ENCODE data around the gene CFDP1.

DNA sequence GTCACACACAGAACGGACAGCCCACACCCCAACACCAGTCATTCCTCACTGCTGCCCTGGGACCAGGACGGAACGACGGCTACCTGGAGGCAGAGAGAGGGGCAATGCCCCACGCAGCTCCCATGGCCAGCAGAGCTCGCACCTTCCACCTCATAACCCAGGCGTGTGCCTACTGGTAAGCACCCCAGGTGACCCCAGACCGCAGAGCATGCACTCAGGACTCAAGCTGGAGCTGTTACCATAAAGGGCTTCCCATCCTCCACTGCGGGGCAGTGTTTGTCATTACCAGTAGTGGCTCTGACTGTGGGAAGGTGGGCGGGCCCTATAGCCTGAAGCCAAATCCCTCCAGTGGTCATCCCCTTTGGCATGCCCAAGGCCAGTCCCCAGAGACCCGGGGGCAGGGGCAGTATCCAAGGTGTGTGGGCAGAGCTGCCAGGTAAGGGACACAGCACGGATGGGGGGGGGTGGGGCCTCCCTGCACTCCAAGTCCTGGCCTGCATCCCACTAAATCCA, 177.2 kb downstream of the CFDP1 start:
- TF ChIP-seq, protein P1, sequence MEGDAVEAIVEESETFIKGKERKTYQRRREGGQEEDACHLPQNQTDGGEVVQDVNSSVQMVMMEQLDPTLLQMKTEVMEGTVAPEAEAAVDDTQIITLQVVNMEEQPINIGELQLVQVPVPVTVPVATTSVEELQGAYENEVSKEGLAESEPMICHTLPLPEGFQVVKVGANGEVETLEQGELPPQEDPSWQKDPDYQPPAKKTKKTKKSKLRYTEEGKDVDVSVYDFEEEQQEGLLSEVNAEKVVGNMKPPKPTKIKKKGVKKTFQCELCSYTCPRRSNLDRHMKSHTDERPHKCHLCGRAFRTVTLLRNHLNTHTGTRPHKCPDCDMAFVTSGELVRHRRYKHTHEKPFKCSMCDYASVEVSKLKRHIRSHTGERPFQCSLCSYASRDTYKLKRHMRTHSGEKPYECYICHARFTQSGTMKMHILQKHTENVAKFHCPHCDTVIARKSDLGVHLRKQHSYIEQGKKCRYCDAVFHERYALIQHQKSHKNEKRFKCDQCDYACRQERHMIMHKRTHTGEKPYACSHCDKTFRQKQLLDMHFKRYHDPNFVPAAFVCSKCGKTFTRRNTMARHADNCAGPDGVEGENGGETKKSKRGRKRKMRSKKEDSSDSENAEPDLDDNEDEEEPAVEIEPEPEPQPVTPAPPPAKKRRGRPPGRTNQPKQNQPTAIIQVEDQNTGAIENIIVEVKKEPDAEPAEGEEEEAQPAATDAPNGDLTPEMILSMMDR (conservative IDR thresholded peaks at IDR 0.05 in 1 of 2, IDR thresholded peaks at IDR 0.05 in 1 of 2; ENCODE audit: low read depth in 1 of 2, low read length in 2 of 2) = no peak
- TF ChIP-seq EZH2 (IDR thresholded peaks at IDR 0.05; ENCODE audit: low read length, missing control alignments) = no peak

Measured in fibroblast of lung (primary cell).